IPS DF 4.7 (cell line): Measurements from ENCODE around the gene ZNF296.

ENCODE experiments used
- DNase-seq: peaks from one replicate; pipeline ENCODE4 v3.0.0-alpha.2; 2013; ENCODE audit warnings: low spot score; ENCODE audit errors: extremely low read depth

Gene ZNF296

DNA sequence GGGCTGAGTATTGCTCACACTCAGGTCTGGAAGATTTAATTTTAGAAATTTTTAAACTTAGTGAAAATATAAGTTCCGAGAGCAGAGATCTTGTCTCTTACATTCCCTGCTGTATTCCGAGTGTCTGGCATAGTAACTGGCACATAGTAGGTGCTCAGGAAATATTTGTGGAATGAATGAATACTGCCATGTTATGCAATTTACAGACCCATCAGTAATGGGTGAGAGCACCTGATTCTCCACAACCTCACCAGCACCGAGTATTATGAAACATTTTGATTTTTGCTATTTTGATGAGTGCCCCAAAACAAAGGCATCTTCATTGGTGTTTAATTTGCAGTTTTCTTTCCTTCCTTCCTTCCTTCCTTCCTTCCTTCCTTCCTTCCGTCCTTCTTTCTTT, 53.2 kb downstream of the ZNF296 start:
- no peak for DNase-seq

DNA sequence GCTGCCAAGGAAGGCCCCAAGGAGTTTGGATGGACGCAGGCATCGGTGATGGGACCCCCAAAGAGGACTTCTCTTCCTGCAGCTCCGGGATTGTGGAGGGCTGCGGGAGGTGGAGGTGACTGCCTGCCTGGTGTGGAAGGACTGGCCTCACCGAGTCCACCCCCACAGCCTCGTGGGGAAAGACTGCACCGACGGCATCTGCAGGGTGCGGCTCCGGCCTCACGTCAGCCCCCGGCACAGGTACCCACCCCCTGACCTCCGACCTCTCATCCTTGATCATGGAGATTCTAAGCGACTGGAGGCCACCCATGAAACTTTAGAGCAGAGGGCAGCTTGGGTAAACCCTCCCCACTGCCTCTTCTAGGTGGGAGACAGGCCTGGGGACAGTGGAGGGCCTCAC, 54.3 kb downstream of the ZNF296 start:
- no peak for DNase-seq
